GM23338 (cell line): ENCODE data around the gene MATR3. TPM values are rescaled to one million over a fixed set of nuclear protein-coding genes. Genes with fewer than 3 reads are reported as not detected.

ENCODE experiments used
- ATAC-seq: fragments of 200-7000 bp; cut with Tn5 transposase; 3 replicates; pipeline ENCODE4 v1.9.1; 2020
- DNase-seq: peaks from one replicate; pipeline ENCODE4 v3.0.0-alpha.2; 2015; ENCODE audit warnings: low spot score
- H2AFZ ChIP-seq: fragments of 200-600 bp; sonication (generic); 2 replicates; pipeline ENCODE4 v1.8.0; 2016; ENCODE audit warnings: antibody characterized with exemption, mild to moderate bottlenecking, moderate library complexity
- H3F3A ChIP-seq: fragments of 200-600 bp; sonication (generic); replicated peaks from 2 replicates; pipeline ENCODE4 v1.8.0; 2017; ENCODE audit warnings: antibody characterized with exemption, mixed run types, low read depth
- H3K27ac ChIP-seq: fragments of 200-600 bp; sonication (generic); 2 replicates; pipeline ENCODE4 v1.6.1; 2016; ENCODE audit warnings: low read depth
- H3K27me3 ChIP-seq: fragments of 200-600 bp; sonication (generic); 2 replicates; pipeline ENCODE4 v1.8.0; 2016; ENCODE audit warnings: mild to moderate bottlenecking, mixed run types, moderate library complexity; ENCODE audit not compliant: insufficient read depth
- H3K36me3 ChIP-seq: fragments of 200-600 bp; sonication (generic); 2 replicates; pipeline ENCODE4 v1.8.0; 2016; ENCODE audit warnings: mild to moderate bottlenecking; ENCODE audit not compliant: insufficient read depth
- H3K4me1 ChIP-seq: fragments of 200-600 bp; sonication (generic); 2 replicates; pipeline ENCODE4 v1.8.0; 2016; ENCODE audit warnings: mild to moderate bottlenecking, moderate library complexity; ENCODE audit not compliant: insufficient read depth
- H3K4me2 ChIP-seq: fragments of 200-600 bp; sonication (generic); 2 replicates; pipeline ENCODE4 v1.7.1; 2017; ENCODE audit warnings: mixed run types
- H3K4me3 ChIP-seq: fragments of 200-600 bp; sonication (generic); 2 replicates; pipeline ENCODE4 v1.6.1; 2016; ENCODE audit warnings: mixed run types
- H3K79me2 ChIP-seq: fragments of 200-600 bp; sonication (generic); replicated peaks from 2 replicates; pipeline ENCODE4 v1.8.0; 2017; ENCODE audit warnings: mild to moderate bottlenecking; ENCODE audit not compliant: insufficient read depth
- H3K9me2 ChIP-seq: fragments of 200-600 bp; sonication (generic); 2 replicates; pipeline ENCODE4 v1.8.0; 2017; ENCODE audit not compliant: insufficient read depth
- H4K20me1 ChIP-seq: fragments of 200-600 bp; sonication (generic); replicated peaks from 2 replicates; pipeline ENCODE4 v1.8.0; 2017; ENCODE audit warnings: mild to moderate bottlenecking; ENCODE audit not compliant: insufficient read depth
- H3K27ac Mint-ChIP-seq: 2 replicates; pipeline ENCODE4 v1.8.0; 2020; ENCODE audit warnings: inconsistent platforms, mild to moderate bottlenecking, moderate library complexity, mixed read lengths
- H3K27me3 Mint-ChIP-seq: 3 replicates; pipeline ENCODE4 v1.8.0; 2022; ENCODE audit warnings: low read depth, mild to moderate bottlenecking, moderate library complexity, mixed read lengths, inconsistent platforms; ENCODE audit not compliant: insufficient read depth, poor library complexity
- H3K36me3 Mint-ChIP-seq: 3 replicates; pipeline ENCODE4 v1.8.0; 2021; ENCODE audit warnings: low read depth, mild to moderate bottlenecking, inconsistent platforms, moderate library complexity, mixed read lengths
- H3K4me1 Mint-ChIP-seq: 3 replicates; pipeline ENCODE4 v1.8.0; 2020; ENCODE audit warnings: mild to moderate bottlenecking, inconsistent platforms, mixed read lengths
- H3K4me3 Mint-ChIP-seq: 3 replicates; pipeline ENCODE4 v1.8.0; 2021; ENCODE audit warnings: moderate library complexity, mild to moderate bottlenecking, inconsistent platforms, mixed read lengths
- H3K9me3 Mint-ChIP-seq: 3 replicates; pipeline ENCODE4 v1.8.0; 2020; ENCODE audit warnings: moderate library complexity, mild to moderate bottlenecking, inconsistent platforms, mixed read lengths
- CREB1 ChIP-seq: fragments of 250-450 bp; sonication (Bioruptor Pico); IDR thresholded peaks from 2 replicates; pipeline ENCODE4 v1.5.0; 2020; ENCODE audit warnings: low read depth, mild to moderate bottlenecking, moderate library complexity
- EZH2 ChIP-seq: fragments of 200-600 bp; sonication (generic); IDR thresholded peaks from one replicate; pipeline ENCODE4 v1.8.0; 2017; ENCODE audit warnings: antibody characterized with exemption, mild to moderate bottlenecking, low read depth; ENCODE audit not compliant: unreplicated experiment
- EZH2phosphoT487 ChIP-seq: fragments of 200-600 bp; sonication (generic); IDR thresholded peaks from one replicate; pipeline ENCODE4 v1.8.1; 2018; ENCODE audit warnings: antibody characterized with exemption; ENCODE audit not compliant: unreplicated experiment
- JUNB ChIP-seq: IDR thresholded peaks from one replicate; pipeline ENCODE4 v1.6.1; 2016; ENCODE audit warnings: antibody characterized with exemption; ENCODE audit not compliant: unreplicated experiment
- NANOG ChIP-seq: IDR thresholded peaks from 2 replicates; pipeline ENCODE4 v1.6.1; 2016; ENCODE audit warnings: antibody characterized with exemption, borderline replicate concordance
- POLR2AphosphoS5 ChIP-seq: IDR thresholded peaks from 2 replicates; pipeline ENCODE4 v1.6.1; 2016; ENCODE audit warnings: antibody characterized with exemption, low read depth
- STAT1 ChIP-seq: IDR thresholded peaks from one replicate; pipeline ENCODE4 v1.6.1; 2016; ENCODE audit warnings: antibody characterized with exemption; ENCODE audit not compliant: unreplicated experiment
- ZNF114 ChIP-seq: fragments of 250-450 bp; sonication (Bioruptor Pico); IDR thresholded peaks from 2 replicates; pipeline ENCODE4 v1.5.0; 2020; ENCODE audit warnings: mild to moderate bottlenecking, moderate library complexity
- ZNF331 ChIP-seq: fragments of 250-450 bp; sonication (Bioruptor Pico); IDR thresholded peaks from 2 replicates; pipeline ENCODE4 v1.5.0; 2020; ENCODE audit warnings: low read depth, mild to moderate bottlenecking, moderate library complexity
- polyA plus RNA-seq: library from polyadenylated mRNA; unstranded; fragments of >200 nt; fragmentation: Nextera tagmentation; extraction: Ambion mirVana; gene quantifications from 2 replicates; pipeline ENCODE4 v1.2.1, GENCODE V29; 2016
- total RNA-seq: library from RNA; depleted of rRNA; stranded (reverse); fragments of >200 nt; shearing (Covaris generic); gene quantifications from 2 replicates; pipeline ENCODE4 v1.2.3, GENCODE V29; 2014
- TF ChIP-seq, protein P1 (sequence below): IDR thresholded peaks from 2 replicates; pipeline ENCODE4 v1.6.1; 2016; ENCODE audit warnings: antibody characterized with exemption
- TF ChIP-seq, protein P2 (sequence below), 2 experiments: fragments of 200-600 bp in 1 of 2; sonication (generic) in 1 of 2; conservative IDR thresholded peaks; 2 replicates each; pipeline versions ENCODE4 v1.5.1 to v1.6.1; 2016 to 2017; ENCODE audit warnings: antibody characterized with exemption in 2 of 2, low read depth in 2 of 2, mild to moderate bottlenecking in 2 of 2, moderate library complexity in 1 of 2
- TF ChIP-seq, protein P3 (sequence below): IDR thresholded peaks from one replicate; pipeline ENCODE4 v1.6.1; 2018; ENCODE audit warnings: antibody characterized with exemption; ENCODE audit not compliant: unreplicated experiment
- TF ChIP-seq, protein P4 (sequence below): fragments of 250-450 bp; sonication (Bioruptor Pico); IDR thresholded peaks from 2 replicates; pipeline ENCODE4 v1.5.0; 2020; ENCODE audit warnings: mild to moderate bottlenecking, moderate library complexity

The MATR3 gene
- total and polyA plus RNA-seq, 2 experiments from 2014 or later, result 278 to 506 TPM

DNA sequence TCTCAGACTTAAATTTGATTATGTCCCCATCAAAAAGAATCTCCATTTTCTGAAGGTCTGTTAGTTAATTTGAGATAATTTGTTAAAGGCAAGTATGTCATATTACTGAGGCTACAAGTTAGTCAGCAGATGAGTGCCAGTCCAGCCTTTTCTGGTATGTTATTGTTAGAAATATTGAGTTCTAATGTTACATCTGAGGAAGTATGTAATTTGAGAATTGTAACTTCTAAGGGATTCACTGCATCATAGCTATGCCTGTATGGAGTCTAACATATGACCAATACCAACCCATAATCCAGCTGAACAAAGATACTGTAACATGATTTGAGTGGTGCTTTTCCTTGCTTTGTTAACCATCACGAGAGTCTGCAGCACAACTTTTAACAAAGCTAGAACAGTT, 75.6 kb downstream of the MATR3 start:
- Histone ChIP-seq H3K4me1 (no peaks in the 10 kb centered on the region), H3K27ac (no peak overlapping the region), H3K36me3 (peaks cover 61% of the 10 kb centered on the region), H3K79me2 (peaks cover 9% of the 10 kb centered on the region), H3K4me2 (no peak overlapping the region), H4K20me1 (peaks cover 23% of the 10 kb centered on the region; the same call in 1 of the 2 replicates), H3K9me2 (no peaks in the 10 kb centered on the region), H3F3A (peaks cover 16% of the 10 kb centered on the region), H2AFZ (no peak overlapping the region), H3K27me3 (no peaks in the 10 kb centered on the region), H3K4me3 (no peak overlapping the region)
- ATAC-seq, result no peak
- Mint-ChIP-seq H3K36me3 (peaks cover 69% of the 10 kb centered on the region), H3K4me1 (no peaks in the 10 kb centered on the region; the same call in 2 of the 3 replicates), H3K27me3 (peaks cover 5% of the 10 kb centered on the region), H3K27ac (no peak overlapping the region), H3K9me3 (no peaks in the 10 kb centered on the region), H3K4me3 (no peak overlapping the region)
- no peak for DNase-seq
- TF ChIP-seq NANOG (no peak), CREB1 (CRISPR knock-in tag) (no peak), EZH2phosphoT487 (no peak), JUNB (no peak), ZNF114 (no peak), EZH2 (no peak), ZNF331 (CRISPR knock-in tag) (no peak), STAT1 (no peak), POLR2AphosphoS5 (no peak)
- TF ChIP-seq, protein P1, sequence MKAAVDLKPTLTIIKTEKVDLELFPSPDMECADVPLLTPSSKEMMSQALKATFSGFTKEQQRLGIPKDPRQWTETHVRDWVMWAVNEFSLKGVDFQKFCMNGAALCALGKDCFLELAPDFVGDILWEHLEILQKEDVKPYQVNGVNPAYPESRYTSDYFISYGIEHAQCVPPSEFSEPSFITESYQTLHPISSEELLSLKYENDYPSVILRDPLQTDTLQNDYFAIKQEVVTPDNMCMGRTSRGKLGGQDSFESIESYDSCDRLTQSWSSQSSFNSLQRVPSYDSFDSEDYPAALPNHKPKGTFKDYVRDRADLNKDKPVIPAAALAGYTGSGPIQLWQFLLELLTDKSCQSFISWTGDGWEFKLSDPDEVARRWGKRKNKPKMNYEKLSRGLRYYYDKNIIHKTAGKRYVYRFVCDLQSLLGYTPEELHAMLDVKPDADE, result no peak
- TF ChIP-seq, protein P2, sequence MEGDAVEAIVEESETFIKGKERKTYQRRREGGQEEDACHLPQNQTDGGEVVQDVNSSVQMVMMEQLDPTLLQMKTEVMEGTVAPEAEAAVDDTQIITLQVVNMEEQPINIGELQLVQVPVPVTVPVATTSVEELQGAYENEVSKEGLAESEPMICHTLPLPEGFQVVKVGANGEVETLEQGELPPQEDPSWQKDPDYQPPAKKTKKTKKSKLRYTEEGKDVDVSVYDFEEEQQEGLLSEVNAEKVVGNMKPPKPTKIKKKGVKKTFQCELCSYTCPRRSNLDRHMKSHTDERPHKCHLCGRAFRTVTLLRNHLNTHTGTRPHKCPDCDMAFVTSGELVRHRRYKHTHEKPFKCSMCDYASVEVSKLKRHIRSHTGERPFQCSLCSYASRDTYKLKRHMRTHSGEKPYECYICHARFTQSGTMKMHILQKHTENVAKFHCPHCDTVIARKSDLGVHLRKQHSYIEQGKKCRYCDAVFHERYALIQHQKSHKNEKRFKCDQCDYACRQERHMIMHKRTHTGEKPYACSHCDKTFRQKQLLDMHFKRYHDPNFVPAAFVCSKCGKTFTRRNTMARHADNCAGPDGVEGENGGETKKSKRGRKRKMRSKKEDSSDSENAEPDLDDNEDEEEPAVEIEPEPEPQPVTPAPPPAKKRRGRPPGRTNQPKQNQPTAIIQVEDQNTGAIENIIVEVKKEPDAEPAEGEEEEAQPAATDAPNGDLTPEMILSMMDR (conservative IDR thresholded peaks at IDR 0.05; ENCODE audit: low read depth in 2 of 2), result no peak
- TF ChIP-seq, protein P3, sequence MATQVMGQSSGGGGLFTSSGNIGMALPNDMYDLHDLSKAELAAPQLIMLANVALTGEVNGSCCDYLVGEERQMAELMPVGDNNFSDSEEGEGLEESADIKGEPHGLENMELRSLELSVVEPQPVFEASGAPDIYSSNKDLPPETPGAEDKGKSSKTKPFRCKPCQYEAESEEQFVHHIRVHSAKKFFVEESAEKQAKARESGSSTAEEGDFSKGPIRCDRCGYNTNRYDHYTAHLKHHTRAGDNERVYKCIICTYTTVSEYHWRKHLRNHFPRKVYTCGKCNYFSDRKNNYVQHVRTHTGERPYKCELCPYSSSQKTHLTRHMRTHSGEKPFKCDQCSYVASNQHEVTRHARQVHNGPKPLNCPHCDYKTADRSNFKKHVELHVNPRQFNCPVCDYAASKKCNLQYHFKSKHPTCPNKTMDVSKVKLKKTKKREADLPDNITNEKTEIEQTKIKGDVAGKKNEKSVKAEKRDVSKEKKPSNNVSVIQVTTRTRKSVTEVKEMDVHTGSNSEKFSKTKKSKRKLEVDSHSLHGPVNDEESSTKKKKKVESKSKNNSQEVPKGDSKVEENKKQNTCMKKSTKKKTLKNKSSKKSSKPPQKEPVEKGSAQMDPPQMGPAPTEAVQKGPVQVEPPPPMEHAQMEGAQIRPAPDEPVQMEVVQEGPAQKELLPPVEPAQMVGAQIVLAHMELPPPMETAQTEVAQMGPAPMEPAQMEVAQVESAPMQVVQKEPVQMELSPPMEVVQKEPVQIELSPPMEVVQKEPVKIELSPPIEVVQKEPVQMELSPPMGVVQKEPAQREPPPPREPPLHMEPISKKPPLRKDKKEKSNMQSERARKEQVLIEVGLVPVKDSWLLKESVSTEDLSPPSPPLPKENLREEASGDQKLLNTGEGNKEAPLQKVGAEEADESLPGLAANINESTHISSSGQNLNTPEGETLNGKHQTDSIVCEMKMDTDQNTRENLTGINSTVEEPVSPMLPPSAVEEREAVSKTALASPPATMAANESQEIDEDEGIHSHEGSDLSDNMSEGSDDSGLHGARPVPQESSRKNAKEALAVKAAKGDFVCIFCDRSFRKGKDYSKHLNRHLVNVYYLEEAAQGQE, result no peak
- TF ChIP-seq, protein P4, sequence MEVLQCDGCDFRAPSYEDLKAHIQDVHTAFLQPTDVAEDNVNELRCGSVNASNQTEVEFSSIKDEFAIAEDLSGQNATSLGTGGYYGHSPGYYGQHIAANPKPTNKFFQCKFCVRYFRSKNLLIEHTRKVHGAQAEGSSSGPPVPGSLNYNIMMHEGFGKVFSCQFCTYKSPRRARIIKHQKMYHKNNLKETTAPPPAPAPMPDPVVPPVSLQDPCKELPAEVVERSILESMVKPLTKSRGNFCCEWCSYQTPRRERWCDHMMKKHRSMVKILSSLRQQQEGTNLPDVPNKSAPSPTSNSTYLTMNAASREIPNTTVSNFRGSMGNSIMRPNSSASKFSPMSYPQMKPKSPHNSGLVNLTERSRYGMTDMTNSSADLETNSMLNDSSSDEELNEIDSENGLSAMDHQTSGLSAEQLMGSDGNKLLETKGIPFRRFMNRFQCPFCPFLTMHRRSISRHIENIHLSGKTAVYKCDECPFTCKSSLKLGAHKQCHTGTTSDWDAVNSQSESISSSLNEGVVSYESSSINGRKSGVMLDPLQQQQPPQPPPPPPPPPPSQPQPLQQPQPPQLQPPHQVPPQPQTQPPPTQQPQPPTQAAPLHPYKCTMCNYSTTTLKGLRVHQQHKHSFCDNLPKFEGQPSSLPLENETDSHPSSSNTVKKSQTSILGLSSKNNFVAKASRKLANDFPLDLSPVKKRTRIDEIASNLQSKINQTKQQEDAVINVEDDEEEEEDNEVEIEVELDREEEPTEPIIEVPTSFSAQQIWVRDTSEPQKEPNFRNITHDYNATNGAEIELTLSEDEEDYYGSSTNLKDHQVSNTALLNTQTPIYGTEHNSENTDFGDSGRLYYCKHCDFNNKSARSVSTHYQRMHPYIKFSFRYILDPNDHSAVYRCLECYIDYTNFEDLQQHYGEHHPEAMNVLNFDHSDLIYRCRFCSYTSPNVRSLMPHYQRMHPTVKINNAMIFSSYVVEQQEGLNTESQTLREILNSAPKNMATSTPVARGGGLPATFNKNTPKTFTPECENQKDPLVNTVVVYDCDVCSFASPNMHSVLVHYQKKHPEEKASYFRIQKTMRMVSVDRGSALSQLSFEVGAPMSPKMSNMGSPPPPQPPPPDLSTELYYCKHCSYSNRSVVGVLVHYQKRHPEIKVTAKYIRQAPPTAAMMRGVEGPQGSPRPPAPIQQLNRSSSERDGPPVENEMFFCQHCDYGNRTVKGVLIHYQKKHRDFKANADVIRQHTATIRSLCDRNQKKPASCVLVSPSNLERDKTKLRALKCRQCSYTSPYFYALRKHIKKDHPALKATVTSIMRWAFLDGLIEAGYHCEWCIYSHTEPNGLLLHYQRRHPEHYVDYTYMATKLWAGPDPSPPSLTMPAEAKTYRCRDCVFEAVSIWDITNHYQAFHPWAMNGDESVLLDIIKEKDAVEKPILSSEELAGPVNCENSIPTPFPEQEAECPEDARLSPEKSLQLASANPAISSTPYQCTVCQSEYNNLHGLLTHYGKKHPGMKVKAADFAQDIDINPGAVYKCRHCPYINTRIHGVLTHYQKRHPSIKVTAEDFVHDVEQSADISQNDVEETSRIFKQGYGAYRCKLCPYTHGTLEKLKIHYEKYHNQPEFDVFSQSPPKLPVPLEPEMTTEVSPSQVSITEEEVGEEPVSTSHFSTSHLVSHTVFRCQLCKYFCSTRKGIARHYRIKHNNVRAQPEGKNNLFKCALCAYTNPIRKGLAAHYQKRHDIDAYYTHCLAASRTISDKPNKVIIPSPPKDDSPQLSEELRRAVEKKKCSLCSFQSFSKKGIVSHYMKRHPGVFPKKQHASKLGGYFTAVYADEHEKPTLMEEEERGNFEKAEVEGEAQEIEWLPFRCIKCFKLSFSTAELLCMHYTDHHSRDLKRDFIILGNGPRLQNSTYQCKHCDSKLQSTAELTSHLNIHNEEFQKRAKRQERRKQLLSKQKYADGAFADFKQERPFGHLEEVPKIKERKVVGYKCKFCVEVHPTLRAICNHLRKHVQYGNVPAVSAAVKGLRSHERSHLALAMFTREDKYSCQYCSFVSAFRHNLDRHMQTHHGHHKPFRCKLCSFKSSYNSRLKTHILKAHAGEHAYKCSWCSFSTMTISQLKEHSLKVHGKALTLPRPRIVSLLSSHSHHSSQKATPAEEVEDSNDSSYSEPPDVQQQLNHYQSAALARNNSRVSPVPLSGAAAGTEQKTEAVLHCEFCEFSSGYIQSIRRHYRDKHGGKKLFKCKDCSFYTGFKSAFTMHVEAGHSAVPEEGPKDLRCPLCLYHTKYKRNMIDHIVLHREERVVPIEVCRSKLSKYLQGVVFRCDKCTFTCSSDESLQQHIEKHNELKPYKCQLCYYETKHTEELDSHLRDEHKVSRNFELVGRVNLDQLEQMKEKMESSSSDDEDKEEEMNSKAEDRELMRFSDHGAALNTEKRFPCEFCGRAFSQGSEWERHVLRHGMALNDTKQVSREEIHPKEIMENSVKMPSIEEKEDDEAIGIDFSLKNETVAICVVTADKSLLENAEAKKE (CRISPR knock-in tag), result no peak
